Right cardiac atrium (tissue), 5 donors: ENCODE data around the gene SEMA5B. TPM values are rescaled to one million over a fixed set of nuclear protein-coding genes. Genes with fewer than 3 reads are reported as not detected.

Source experiments
- ATAC-seq, 2 donors: fragments of 200-7000 bp; cut with Tn5 transposase; one replicate each; pipeline versions ENCODE4 v1.8.0 to v1.9.1; 2020; ENCODE audit warnings: moderate library complexity in 2 of 2, mild to moderate bottlenecking in 1 of 2
- DNase-seq, 3 donors: peaks; one replicate each; pipeline ENCODE4 v3.0.0-alpha.2; 2020
- H3K27ac ChIP-seq: one replicate; pipeline ENCODE4 v1.5.1; 2013; ENCODE audit warnings: mild to moderate bottlenecking, low read length, control low read depth, moderate library complexity
- H3K27me3 ChIP-seq: one replicate; pipeline ENCODE4 v1.6.1; 2013; ENCODE audit not compliant: control insufficient read depth, insufficient read depth
- H3K4me1 ChIP-seq: one replicate; pipeline ENCODE4 v1.6.1; 2013; ENCODE audit warnings: low read length; ENCODE audit not compliant: control insufficient read depth, insufficient read depth
- H3K4me3 ChIP-seq: one replicate; pipeline ENCODE4 v1.5.1; 2013; ENCODE audit warnings: low read length, control low read depth
- H3K9me3 ChIP-seq: one replicate; pipeline ENCODE4 v1.6.1; 2013; ENCODE audit warnings: low read length; ENCODE audit not compliant: control insufficient read depth
- WGBS: extraction: QIAGEN DNeasy Blood & Tissue Kit; methylation state at CpG from one replicate; pipeline ENCODE4 v1.1.7; 2013; 5-methylcytosine and 5-hydroxymethylcytosine counted together
- intact Hi-C, 4 donors: fragments of 100-400 bp; cut with DNase I; formaldehyde crosslinking; loops; one replicate each; pipeline versions ENCODE4 v1.11.0 to v1.14.0; 2022 to 2023
- polyA plus RNA-seq: library from polyadenylated mRNA; stranded (reverse); fragments of 200-250 nt; gene quantifications from one replicate; pipeline ENCODE4 v1.2.3, GENCODE V29; 2013
- total RNA-seq, 4 donors: library from RNA; stranded (reverse); fragmentation: NEBNext Ultra II Directional; extraction: Animal tissue kit (Norgen Biotek cat#: 25700); gene quantifications; one replicate each; pipeline ENCODE4 v1.2.1, GENCODE V29; 2021
- donor health status: healthy with polysubstance abuse.
- donor health status: DM: no; HTN: yes; CAD: no.
- donor health status: DM: no; HTN: no; CAD: no.
- donor health status: DM: no; HTN: yes; CAD: no; lungs with severe emphysema.
- donor health status: DM: yes; HTN: yes; CAD: no.

Gene SEMA5B
- total and polyA plus RNA-seq, 5 donors = 0.72 to 4.9 (median 3.1) TPM

GRCh38 chr3:122993124-122993978 lies 34.2 kb downstream of the SEMA5B start:
- ATAC-seq (peak; percentile 47 to 52), DNase-seq (peak; percentile 35 to 74 (median 67))
- no peaks in the 10 kb centered on the region for H3K27me3 ChIP-seq
- intact Hi-C loops = no loop called here
- H3K4me1 ChIP-seq = peaks cover 7% of the 10 kb centered on the region
- H3K4me3 ChIP-seq = no peak overlapping the region
- 33% methylated on average over 18 of the region's 18 CpGs for WGBS
- H3K27ac ChIP-seq = no peak overlapping the region
- no peaks in the 10 kb centered on the region for H3K9me3 ChIP-seq

- ATAC-seq (no peak), DNase-seq (no peak)
- no peaks in the 10 kb centered on the region for H3K9me3 ChIP-seq
- H3K4me3 ChIP-seq = no peak overlapping the region
- WGBS = 56% methylated on average over 9 of the region's 9 CpGs
- peaks cover 7% of the 10 kb centered on the region for H3K4me1 ChIP-seq
- no peak overlapping the region for H3K27ac ChIP-seq
- no peaks in the 10 kb centered on the region for H3K27me3 ChIP-seq
- intact Hi-C loops = no loop called here
Measured at GRCh38 chr3:122992676-122993075, 34.9 kb downstream of the SEMA5B start.

- WGBS = 42% methylated on average over 6 of the region's 6 CpGs
- DNase-seq (no peak), ATAC-seq (no peak)
- H3K27me3 ChIP-seq = no peaks in the 10 kb centered on the region
- H3K27ac ChIP-seq = no peak overlapping the region
- H3K9me3 ChIP-seq = no peaks in the 10 kb centered on the region
- H3K4me1 ChIP-seq = peaks cover 7% of the 10 kb centered on the region
- no peak overlapping the region for H3K4me3 ChIP-seq
- intact Hi-C loops = no loop called here
Measured at GRCh38 chr3:122992133-122992532, 35.4 kb downstream of the SEMA5B start.

GRCh38 chr3:122991236-122991985 lies 36.2 kb downstream of the SEMA5B start:
- no peak for ATAC-seq
- H3K27ac ChIP-seq = no peak overlapping the region
- peaks cover 7% of the 10 kb centered on the region for H3K4me1 ChIP-seq
- H3K27me3 ChIP-seq = no peaks in the 10 kb centered on the region
- intact Hi-C loops = no loop called here
- no peak overlapping the region for H3K4me3 ChIP-seq
- H3K9me3 ChIP-seq = no peaks in the 10 kb centered on the region
- no peak for DNase-seq
- whole genome bisulfite sequencing = 62% methylated on average over 8 of the region's 8 CpGs

- intact Hi-C loops = no loop called here
- 90% methylated on average over 4 of the region's 4 CpGs for WGBS
- Histone ChIP-seq H3K27me3 (no peaks in the 10 kb centered on the region), H3K4me3 (no peak overlapping the region), H3K27ac (no peak overlapping the region), H3K4me1 (peaks cover 7% of the 10 kb centered on the region), H3K9me3 (no peaks in the 10 kb centered on the region)
- no peak for DNase-seq
- ATAC-seq = no peak
Measured at GRCh38 chr3:122989856-122990575, 37.5 kb downstream of the SEMA5B start.

- WGBS = 39% methylated on average over 5 of the region's 5 CpGs
- H3K9me3 ChIP-seq = no peaks in the 10 kb centered on the region
- H3K4me1 ChIP-seq = peaks cover 7% of the 10 kb centered on the region
- DNase-seq (peak in 1 of 3 donors; percentile 72), ATAC-seq (peak in 1 of 2 donors; percentile 59)
- H3K27me3 ChIP-seq = no peaks in the 10 kb centered on the region
- no peak overlapping the region for H3K27ac ChIP-seq
- H3K4me3 ChIP-seq = no peak overlapping the region
- intact Hi-C loops = no loop called here
Measured at GRCh38 chr3:122988508-122988907, 39.1 kb downstream of the SEMA5B start.

- ATAC-seq (no peak), DNase-seq (no peak)
- Histone ChIP-seq H3K4me1 (peaks cover 3% of the 10 kb centered on the region), H3K27me3 (no peaks in the 10 kb centered on the region), H3K9me3 (no peaks in the 10 kb centered on the region), H3K27ac (no peak overlapping the region), H3K4me3 (no peak overlapping the region)
- intact Hi-C loops = no loop called here
- 76% methylated on average over 3 of the region's 3 CpGs for WGBS
Measured at GRCh38 chr3:122987736-122988319, 39.7 kb downstream of the SEMA5B start.

GRCh38 chr3:122987231-122987630 lies 40.3 kb downstream of the SEMA5B start:
- Histone ChIP-seq H3K27me3 (no peaks in the 10 kb centered on the region), H3K4me3 (no peak overlapping the region), H3K27ac (no peak overlapping the region), H3K9me3 (no peaks in the 10 kb centered on the region), H3K4me1 (peaks cover 3% of the 10 kb centered on the region)
- ATAC-seq (no peak), DNase-seq (no peak)
- WGBS = 96% methylated on average over 2 of the region's 2 CpGs
- intact Hi-C loops = no loop called here

- 61% methylated on average over 6 of the region's 6 CpGs for WGBS
- Histone ChIP-seq H3K4me1 (peaks cover under 1% of the 10 kb centered on the region), H3K27ac (no peak overlapping the region), H3K4me3 (no peak overlapping the region), H3K9me3 (no peaks in the 10 kb centered on the region), H3K27me3 (no peaks in the 10 kb centered on the region)
- intact Hi-C loops = no loop called here
- ATAC-seq (no peak), DNase-seq (no peak)
Measured at GRCh38 chr3:122986693-122987179, 40.8 kb downstream of the SEMA5B start.

- intact Hi-C loops = no loop called here
- DNase-seq = no peak
- no peak for ATAC-seq
- Histone ChIP-seq H3K27me3 (no peaks in the 10 kb centered on the region), H3K4me1 (no peaks in the 10 kb centered on the region), H3K4me3 (no peak overlapping the region), H3K9me3 (no peaks in the 10 kb centered on the region), H3K27ac (no peak overlapping the region)
- 88% methylated on average over 4 of the region's 4 CpGs for WGBS
Measured at GRCh38 chr3:122985539-122985938, 42.0 kb downstream of the SEMA5B start.
